AG04450 (cell line): Measurements from ENCODE around the gene CALD1. TPM values are rescaled to one million over a fixed set of nuclear protein-coding genes. Genes with fewer than 3 reads are reported as not detected.

Experiments
- CTCF ChIA-PET: fragments of 300-600, 350-600 bp; formaldehyde crosslinking; extraction: SDS; loops from one replicate; lab custom pipeline; 2022; ENCODE audit warnings: antibody characterized with exemption, inconsistent platforms; lab: Charles Lee
- POLR2A ChIA-PET: fragments of 350-600 bp; formaldehyde crosslinking; extraction: SDS; loops from one replicate; lab custom pipeline; 2021; ENCODE audit warnings: antibody characterized with exemption, inconsistent platforms; lab: Yijun Ruan, JAX
- DNase-seq: peaks from one replicate; pipeline ENCODE4 v3.0.0-alpha.2; 2011; ENCODE audit warnings: low read depth, low spot score
- H3K27ac ChIP-seq: one replicate; pipeline ENCODE4 v1.5.1; 2012; ENCODE audit warnings: low read depth, low read length, control low read depth
- H3K27me3 ChIP-seq: one replicate; pipeline ENCODE4 v1.6.0; 2012; ENCODE audit warnings: low read length; ENCODE audit not compliant: control insufficient read depth, insufficient read depth
- H3K4me3 ChIP-seq: 2 replicates; pipeline ENCODE4 v1.5.1; 2011; ENCODE audit warnings: mild to moderate bottlenecking, low read depth, low read length, control low read depth
- H3K9me3 ChIP-seq: 2 replicates; pipeline ENCODE4 v1.5.1; 2012; ENCODE audit warnings: low read length; ENCODE audit not compliant: control insufficient read depth, insufficient read depth
- CTCF ChIP-seq: IDR thresholded peaks from 2 replicates; pipeline ENCODE4 v1.5.1; 2011; ENCODE audit warnings: low read depth, low read length, control low read depth, inconsistent platforms
- polyA plus RNA-seq: library from polyadenylated mRNA; depleted of rRNA; stranded (reverse); fragments of >200 nt; gene quantifications from 2 replicates; pipeline ENCODE4 v1.2.3, GENCODE V29; 2011

Gene CALD1
- polyA plus RNA-seq, 1 experiment: 804 TPM

GRCh38 chr7:134820778-134821177 is 41.3 kb downstream of the CALD1 start:
- Histone ChIP-seq H3K27ac (no peak overlapping the region), H3K9me3 (no peaks in the 10 kb centered on the region), H3K4me3 (no peak overlapping the region), H3K27me3 (no peaks in the 10 kb centered on the region)
- ChIA-PET POLR2A (interaction anchor here (0.5 to 0.8 kb wide), 3 partner anchors 32 to 139 kb away, joined by 3 to 9 read pairs (median 6); no protein-coding TSS in a partner anchor), CTCF (no interaction called here)
- no peak for DNase-seq
- TF ChIP-seq CTCF: no peak

- peak; percentile 72 for DNase-seq
- CTCF ChIA-PET: interaction anchor here (1.5 kb wide), 1 partner anchor 9 kb away, joined by 3 read pairs; no protein-coding TSS in a partner anchor
- no peaks in the 10 kb centered on the region for H3K27me3 ChIP-seq
- peak overlapping the region; percentile 12 for H3K27ac ChIP-seq
- no peak for TF ChIP-seq CTCF
- no peaks in the 10 kb centered on the region for H3K9me3 ChIP-seq
- H3K4me3 ChIP-seq: no peak overlapping the region
- POLR2A ChIA-PET: interaction anchor here (0.9 to 1.6 kb wide), 2 partner anchors 10 to 34 kb away, joined by 4 to 5 read pairs; no protein-coding TSS in a partner anchor
Measured at GRCh38 chr7:134823400-134823799, 44.0 kb downstream of the CALD1 start.

GRCh38 chr7:134825666-134826065 is 46.2 kb downstream of the CALD1 start:
- Histone ChIP-seq H3K27me3 (no peaks in the 10 kb centered on the region), H3K4me3 (no peak overlapping the region), H3K27ac (no peak overlapping the region), H3K9me3 (no peaks in the 10 kb centered on the region)
- CTCF ChIA-PET: interaction anchor here (0.6 to 1.9 kb wide), 2 partner anchors 11 to 136 kb away, joined by 3 to 5 read pairs; no protein-coding TSS in a partner anchor
- no peak for DNase-seq
- POLR2A ChIA-PET: no interaction called here
- TF ChIP-seq CTCF: no peak

GRCh38 chr7:134826105-134826504 is 46.7 kb downstream of the CALD1 start:
- ChIA-PET POLR2A (no interaction called here), CTCF (interaction anchor here (1.9 kb wide), 1 partner anchor 136 kb away, joined by 5 read pairs; no protein-coding TSS in a partner anchor)
- no peaks in the 10 kb centered on the region for H3K9me3 ChIP-seq
- DNase-seq: peak; percentile 71
- H3K4me3 ChIP-seq: no peak overlapping the region
- TF ChIP-seq CTCF: no peak
- no peak overlapping the region for H3K27ac ChIP-seq
- H3K27me3 ChIP-seq: no peaks in the 10 kb centered on the region

GRCh38 chr7:134827436-134827835 is 48.0 kb downstream of the CALD1 start:
- CTCF ChIA-PET: interaction anchor here (0.9 to 1.9 kb wide), 2 partner anchors 16 to 138 kb away, joined by 3 to 5 read pairs; no protein-coding TSS in a partner anchor

More at GRCh38 chr7:134827436-134827835, 48.0 kb downstream of the CALD1 start:
- no peak for DNase-seq
- Histone ChIP-seq H3K27me3 (no peaks in the 10 kb centered on the region), H3K4me3 (no peak overlapping the region), H3K9me3 (no peaks in the 10 kb centered on the region), H3K27ac (no peak overlapping the region)
- POLR2A ChIA-PET: no interaction called here
- TF ChIP-seq CTCF: no peak
